HG02970 (cell line): Measurements from ENCODE around the gene PPIL1.
"Not testable (repeated sequence)": the region's sequence is repeated elsewhere in the genome, so short reads cannot be mapped to it uniquely, and the experiment has no call there.

Source experiments
- ATAC-seq: cut with Tn5 transposase; IDR thresholded peaks from one replicate; pipeline ENCODE4 v1.9.1; 2021; ENCODE audit warnings: mild to moderate bottlenecking, moderate library complexity, moderate number of reproducible peaks; ENCODE audit not compliant: unreplicated experiment, low FRiP score

Gene PPIL1

DNA sequence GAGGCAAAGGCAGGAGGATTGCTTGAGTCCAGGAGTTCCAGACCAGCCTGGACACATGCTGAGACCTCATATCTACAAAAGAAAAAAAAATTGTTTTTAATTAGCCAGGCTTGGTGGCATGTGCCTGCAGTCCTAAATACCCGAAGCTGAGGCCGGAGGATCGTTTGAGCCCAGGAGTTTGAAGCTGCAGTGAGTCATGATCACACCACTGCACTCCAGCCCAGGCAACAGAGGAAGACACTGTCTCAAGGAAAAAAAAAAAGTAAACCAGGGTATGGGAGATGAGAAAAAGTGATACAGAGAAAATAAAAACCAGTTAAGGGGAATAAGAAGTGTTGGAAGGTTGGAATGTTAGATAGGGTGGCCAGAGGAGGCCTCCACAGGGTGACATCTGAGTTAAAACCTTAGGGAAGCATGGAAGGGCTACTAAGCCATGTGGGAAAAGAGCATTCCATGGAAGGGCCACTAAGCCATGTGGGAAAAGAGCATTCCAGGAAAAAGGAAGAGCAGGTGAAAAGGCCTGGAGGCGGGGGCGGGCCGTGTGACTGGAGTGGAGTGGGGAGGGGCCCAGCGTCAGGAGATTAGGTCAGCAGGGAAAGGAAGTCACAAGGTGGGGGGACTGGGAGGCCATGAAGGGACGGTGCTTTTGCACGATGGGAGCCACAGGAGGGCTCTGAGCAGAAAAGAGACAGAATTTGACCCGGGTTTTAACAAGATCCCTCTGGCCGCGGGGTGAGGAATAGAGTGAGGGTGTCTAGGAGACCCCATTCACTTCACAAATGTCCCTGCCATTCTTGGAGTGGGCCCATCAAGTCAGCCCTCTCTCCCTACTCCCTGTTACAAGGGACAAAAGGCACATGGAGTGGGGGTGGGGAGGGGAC is 53.7 kb downstream of the PPIL1 start:
- no peak for ATAC-seq

DNA sequence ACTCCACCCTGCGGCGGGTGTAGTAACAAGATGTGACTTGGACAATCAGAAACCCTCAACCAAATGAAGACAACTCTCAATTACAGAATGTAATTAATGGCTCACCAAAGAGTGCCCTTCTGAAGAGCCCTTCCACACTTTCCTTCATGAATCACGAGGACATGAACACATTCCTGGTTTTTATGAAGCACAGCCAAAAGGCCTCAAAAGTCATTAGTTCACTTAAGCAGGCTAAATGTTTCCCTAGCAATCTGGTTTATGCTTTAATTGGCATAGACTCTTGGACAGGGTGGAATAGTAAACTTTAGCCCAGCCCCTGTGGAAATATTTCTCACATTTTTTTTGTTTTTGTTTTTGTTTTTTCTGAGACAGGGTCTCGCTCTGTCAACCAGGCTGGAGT is 55.8 kb downstream of the PPIL1 start:
- no peak for ATAC-seq

DNA sequence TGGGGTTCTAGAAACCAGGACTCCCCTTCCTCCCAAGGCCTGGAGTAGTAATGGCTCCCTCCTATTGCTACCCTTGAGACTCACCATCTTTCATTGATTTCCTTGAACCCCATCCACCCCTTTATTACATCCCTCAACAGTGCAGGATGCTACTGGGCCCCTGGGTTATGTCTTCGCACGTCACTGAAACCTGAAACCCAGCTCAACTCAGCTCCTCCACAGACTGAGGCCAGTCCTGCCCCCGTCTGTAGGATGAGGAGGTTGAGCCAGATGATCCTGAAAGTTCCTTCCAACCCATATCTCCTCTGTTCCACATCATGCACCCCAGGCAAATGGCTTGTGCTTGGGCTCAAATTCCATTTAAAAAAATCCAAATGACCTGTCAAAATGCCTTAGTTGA is 56.8 kb downstream of the PPIL1 start:
- no peak for ATAC-seq

DNA sequence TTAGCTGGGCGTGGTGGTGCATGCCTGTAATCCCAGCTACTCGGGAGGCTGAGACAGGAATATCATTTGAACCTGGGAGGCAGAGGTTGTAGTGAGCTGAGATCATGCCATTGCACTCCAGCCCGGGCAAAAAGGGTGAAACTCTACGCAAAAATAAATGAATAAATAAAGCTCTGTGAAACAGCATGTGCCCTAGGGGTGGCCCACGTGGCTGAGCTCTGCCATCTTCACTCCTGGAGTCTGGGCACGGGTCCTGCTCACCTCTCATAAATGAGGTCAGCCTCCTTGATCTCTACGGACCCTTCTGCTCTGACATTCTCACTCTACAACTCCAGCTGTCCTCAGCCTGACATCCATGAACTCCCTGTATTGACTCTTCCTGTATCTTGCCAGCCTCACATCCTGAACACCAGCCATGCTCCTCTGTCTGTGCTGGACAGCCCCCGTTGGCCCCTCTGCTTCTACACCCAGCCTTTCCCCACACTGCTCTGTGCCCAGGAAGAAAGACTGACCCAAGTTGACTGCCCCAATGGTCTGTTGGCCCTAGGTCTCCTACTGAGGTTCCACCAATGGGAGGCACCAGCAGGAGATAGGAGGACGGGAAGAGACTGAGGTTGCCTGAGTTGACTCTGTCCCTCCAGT is 57.3 kb downstream of the PPIL1 start:
- ATAC-seq = no peak

DNA sequence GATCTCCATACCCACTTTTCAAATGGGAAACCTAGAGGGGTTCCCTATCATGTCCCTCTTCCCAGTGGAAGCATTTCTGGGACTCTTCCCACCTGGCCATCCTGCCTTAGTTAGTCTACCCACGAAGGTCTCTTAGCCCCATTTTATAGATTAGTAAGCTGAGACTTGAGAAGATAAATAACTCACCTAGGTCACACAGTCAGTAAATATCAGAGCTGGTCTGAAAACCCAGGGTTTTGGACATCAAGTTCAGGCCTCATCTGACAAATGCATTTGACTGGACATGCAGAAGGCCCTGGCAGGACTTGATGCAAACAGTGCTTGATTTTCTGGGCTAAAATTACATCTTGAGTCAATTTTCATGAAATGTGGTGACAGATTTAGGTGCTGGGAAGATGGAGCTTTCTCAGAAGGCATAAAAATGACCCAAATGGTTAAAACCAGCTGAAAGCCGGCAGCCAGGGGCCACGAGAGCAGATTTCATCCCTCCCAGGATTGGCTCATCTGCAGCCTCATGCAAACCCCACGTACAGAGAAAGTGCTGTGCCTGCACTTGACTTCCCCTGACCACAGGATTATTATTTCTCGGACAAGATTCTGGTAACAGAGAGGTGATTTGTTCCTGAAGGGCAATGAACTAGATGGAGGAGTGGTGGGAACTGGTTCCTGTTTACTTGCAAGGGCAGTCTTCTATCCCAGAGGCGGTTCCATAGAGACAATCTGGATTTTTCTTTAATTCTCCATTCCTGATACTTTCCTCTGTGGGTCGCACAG is 58.5 kb downstream of the PPIL1 start:
- no peak for ATAC-seq

DNA sequence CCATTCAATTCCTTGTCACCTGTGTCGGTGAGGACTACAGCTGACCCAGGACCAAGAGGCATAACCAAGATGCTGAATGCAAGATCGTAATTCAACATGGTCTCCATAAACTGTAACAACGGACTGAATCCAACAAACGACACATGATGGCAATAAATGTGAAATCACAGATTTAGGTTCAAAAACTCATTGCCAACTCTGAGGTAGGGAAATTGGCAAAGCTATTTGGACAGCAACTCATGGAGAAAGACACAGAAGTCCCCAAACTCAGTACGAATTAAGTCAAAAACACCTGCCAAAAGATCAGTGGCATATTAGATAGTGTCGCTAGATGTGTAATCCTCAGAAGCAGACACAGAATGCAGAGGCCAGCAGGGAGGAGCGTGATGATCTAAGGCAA is 60.4 kb downstream of the PPIL1 start:
- ATAC-seq = no peak

DNA sequence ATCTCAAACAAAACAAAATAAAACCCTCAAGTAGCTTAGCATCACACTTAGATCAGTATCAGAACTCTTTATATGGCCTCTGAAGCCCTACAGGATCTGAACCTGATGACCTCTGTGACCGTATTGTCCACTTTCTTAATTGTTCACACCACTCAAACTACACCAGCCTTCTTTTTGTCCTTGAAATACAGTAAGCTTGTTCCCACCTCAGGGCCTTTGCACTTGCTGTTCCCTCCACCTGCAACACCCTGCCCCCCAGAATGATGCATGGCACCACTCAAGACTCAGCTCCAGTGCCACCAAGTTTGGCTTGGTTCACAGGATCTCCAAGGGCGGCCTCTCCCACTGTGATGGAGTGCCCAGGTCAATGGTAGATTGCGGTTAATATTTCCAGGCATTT is 61.1 kb downstream of the PPIL1 start:
- ATAC-seq = no peak

DNA sequence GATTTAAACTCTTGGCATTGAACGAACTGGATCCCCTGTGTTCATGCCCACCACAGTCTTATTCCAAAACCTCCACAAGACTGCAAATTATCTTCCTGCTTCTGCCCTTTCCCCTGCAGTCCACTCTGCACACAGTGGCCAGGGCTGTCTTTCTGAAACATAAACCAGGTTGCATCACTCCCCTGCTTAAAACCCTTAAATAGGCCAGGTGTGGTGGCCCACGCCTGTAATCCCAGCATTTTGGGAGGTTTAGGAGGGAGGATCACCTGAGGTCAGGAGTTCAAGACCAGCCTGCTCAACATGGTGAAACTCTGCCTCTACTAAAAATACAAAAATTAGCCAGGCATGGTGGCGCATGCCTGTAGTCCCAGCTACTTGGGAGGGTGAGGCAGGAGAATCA is 61.6 kb downstream of the PPIL1 start:
- not testable (repeated sequence) for ATAC-seq

DNA sequence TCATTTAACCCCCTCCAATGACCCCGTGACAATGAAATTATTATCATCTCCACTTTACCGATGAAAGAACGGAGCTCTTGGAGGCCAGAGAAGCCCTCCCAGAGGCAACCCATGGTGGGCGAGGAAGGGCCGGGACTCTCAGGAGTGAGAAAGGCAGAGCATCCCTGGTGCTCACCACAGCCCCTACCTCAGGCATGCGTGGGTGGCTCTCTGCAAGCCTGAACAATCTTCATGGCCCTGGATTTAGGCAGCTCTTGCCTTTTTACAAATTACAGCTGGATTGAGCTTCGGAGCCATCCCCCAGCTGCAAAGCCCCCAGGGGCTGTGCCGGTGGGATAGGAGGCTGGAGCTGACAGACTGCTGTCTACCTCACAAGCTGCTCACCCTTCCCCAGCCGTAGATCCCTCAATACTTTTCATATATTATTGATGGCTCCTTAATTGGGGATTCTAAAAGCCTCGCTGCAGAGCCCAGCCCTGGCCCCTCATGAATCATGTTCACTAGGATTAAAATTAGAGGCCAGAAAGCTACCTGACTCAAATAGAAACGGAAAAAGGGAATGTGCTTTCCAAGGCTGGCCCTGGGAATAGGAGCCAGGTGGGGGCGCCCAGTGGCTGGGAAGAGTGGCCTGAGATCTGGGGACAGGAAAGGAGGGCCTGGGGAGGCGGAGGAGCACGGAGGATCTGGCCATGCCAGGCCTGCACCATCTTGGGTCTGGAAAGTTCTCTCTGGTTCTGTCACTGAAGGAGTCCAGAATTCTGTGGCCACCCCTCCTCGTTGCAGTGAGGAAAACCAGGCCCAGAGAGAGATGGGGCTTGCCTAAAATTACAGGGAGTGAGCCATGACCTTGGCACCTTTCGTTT is 64.4 kb downstream of the PPIL1 start:
- ATAC-seq = no peak

DNA sequence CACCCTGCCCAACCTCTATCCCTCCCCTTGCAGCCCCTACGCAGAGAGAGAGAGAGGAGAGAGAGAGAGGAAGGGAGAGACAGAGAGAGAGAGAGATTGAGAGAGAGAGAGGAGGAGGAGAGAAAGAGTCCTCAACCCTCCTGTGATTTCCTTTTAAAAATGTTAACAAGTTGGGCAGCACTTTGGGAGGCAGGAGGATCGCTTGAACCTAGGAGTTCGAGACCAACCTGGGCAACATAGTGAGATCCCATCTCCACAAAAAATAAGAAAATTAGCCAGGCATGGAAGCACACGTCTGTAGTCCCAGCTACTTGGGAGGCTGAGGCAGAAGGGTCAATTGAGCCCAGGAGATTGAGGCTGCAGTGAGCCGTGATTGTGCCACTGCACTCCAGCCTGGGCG is 65.4 kb downstream of the PPIL1 start:
- no peak for ATAC-seq

DNA sequence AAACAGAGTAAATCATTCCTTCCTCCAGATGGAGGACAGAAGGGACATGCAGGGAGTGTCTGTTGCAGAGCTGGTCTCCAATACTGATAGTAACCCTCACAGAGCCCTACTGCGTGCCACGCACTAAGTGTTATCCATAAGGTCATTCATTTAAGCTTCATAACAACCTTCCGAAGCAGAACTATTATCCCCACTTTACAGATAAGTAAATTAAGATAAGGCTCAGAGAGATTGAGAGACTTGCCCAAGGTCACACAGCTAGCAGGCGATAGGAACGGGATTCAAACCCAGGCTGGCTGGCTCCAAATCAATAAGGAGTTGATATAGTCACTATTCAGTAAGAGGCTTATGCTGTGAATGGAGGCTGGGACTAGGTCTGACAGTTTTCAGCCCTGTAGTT is 66.0 kb downstream of the PPIL1 start:
- no peak for ATAC-seq

DNA sequence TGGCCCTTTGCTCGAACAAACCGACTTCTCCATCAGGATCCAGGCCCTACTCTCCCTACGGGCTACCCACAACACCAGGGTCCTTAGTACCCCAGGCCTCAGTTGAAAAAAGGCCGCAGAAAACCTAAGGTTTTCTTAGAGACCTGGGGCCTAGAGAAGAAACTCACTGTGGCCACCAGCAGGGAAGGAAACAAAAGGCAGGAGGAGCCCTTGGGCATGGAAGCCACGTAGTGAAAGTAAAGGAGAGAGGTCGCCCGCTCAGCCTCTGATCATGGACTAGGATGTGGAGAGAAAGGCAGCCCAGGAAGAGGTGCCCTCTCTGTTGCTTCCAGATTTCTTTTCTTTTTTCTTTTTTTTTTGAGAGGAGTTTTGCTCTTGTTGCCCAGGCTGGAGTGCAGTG is 66.9 kb downstream of the PPIL1 start:
- ATAC-seq = no peak

DNA sequence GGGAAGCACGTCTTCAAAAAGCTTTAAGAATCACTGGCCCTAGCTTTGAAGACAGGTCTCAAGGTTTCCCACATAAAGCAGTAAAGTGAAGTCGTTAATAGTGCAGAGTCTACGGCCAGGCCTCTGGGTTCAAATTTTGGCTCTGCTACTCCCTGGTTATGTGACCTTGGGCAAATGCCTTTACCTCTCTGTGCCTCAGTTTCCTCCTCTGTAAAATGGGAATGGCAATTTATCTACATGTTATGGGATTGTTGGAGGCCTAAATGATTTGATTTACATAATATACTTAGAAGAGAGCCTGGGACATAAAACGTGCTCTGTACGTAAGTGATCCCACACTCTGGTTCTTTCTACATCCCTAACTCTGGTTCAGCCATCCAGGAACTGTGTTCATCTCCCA is 67.5 kb downstream of the PPIL1 start:
- ATAC-seq = no peak

DNA sequence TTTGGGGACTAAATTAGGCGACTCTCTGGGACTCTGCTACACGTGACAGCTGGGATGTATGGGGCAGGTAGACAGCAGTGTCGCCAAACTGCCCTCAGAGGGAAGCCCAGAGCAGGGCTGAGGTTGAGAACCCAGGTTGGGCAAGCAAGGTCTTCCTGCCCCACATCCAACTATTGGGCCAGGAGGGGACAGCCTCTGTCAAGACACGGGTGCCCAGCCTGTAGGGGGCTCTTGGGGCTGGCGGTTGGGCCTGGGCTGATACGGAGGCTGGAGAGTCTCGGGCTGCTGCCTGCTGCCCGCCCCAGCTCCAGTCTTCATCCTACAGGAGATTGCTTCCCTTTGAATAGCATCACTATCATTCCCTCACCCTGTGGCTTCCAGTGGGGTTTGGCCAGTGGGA is 68.7 kb downstream of the PPIL1 start:
- ATAC-seq = no peak

DNA sequence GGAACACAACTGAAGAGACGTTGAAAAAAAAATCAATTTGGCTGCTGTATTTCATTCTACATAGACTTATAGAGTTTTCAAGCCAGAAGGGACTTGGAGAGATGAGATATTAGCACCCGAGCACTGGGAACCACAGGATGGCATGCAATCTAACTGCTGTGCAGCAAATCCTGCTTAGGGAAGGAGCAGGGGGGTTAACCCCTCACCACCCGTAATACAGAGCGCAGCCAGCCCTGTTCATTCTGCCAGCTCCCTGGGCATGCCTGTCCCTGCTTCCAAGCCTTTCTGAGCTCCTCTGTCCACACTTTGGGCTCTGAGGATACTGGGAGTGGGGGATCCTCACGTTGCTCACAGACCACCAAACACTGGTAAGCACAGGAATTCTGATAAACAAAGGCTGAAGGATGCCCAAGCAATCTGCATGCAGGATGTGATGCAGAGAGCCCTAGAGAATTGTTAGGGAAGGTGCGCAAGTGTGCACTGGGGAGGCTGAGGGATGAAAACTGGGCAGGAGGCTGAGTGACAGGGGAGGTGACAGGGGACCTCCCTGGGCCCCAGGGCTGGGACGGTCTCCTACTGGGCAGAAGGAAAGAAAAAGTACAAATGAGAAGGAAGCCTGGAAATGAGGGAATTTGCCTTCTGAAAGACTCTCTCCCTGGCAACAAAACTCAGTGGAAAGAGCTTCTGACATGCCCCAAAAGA is 69.4 kb downstream of the PPIL1 start:
- no peak for ATAC-seq
